Calu3 (cell line): ENCODE results near the gene GLIPR1L1. TPM values are rescaled to one million over a fixed set of nuclear protein-coding genes. Genes with fewer than 3 reads are reported as not detected.

ENCODE experiments used
- BruUV-seq: library from RNA; stranded (reverse); fragments of 400-500 nt; replicated peaks from 2 replicates; lab custom pipeline; 2021; lab: Mats Ljungman, UMichigan
- CTCF ChIA-PET: fragments of 300-600 bp; sonication (Branson Sonifier 250); formaldehyde crosslinking; loops from one replicate; lab custom pipeline; 2022; ENCODE audit warnings: antibody characterized with exemption; lab: Charles Lee
- DNase-seq: peaks from one replicate; pipeline ENCODE4 v3.0.0; 2022
- H3K27ac Mint-ChIP-seq: one replicate; pipeline ENCODE4 v1.8.0; 2022; ENCODE audit warnings: mixed read lengths; ENCODE audit not compliant: unreplicated experiment
- H3K27me3 Mint-ChIP-seq: one replicate; pipeline ENCODE4 v1.8.0; 2022; ENCODE audit warnings: mixed read lengths; ENCODE audit not compliant: unreplicated experiment
- H3K36me3 Mint-ChIP-seq: one replicate; pipeline ENCODE4 v1.8.0; 2022; ENCODE audit warnings: mild to moderate bottlenecking, moderate library complexity, mixed read lengths; ENCODE audit not compliant: insufficient read depth, unreplicated experiment
- H3K4me1 Mint-ChIP-seq: one replicate; pipeline ENCODE4 v1.8.0; 2022; ENCODE audit warnings: mild to moderate bottlenecking, low read depth, mixed read lengths; ENCODE audit not compliant: unreplicated experiment
- H3K4me3 Mint-ChIP-seq: one replicate; pipeline ENCODE4 v1.8.0; 2022; ENCODE audit warnings: mild to moderate bottlenecking, low read depth, moderate library complexity, mixed read lengths; ENCODE audit not compliant: unreplicated experiment
- H3K9me3 Mint-ChIP-seq: one replicate; pipeline ENCODE4 v1.8.0; 2022; ENCODE audit warnings: low read depth, mixed read lengths; ENCODE audit not compliant: unreplicated experiment
- intact Hi-C: fragments of 100-400 bp; cut with micrococcal nuclease; formaldehyde crosslinking; loops from one replicate; pipeline ENCODE4 v1.10.0; 2022; ENCODE audit not compliant: unreplicated experiment
- total RNA-seq: library from RNA; stranded (reverse); gene quantifications from 2 replicates; pipeline ENCODE4 v1.2.3, GENCODE V29; 2022
- TF ChIP-seq, protein P1 (sequence below): fragments of 200-600 bp; IDR thresholded peaks from one replicate; pipeline ENCODE4 v1.8.0; 2022; ENCODE audit warnings: antibody characterized with exemption; ENCODE audit not compliant: unreplicated experiment

The GLIPR1L1 gene
- total RNA-seq, 1 experiment from 2014 or later: not detected

DNA sequence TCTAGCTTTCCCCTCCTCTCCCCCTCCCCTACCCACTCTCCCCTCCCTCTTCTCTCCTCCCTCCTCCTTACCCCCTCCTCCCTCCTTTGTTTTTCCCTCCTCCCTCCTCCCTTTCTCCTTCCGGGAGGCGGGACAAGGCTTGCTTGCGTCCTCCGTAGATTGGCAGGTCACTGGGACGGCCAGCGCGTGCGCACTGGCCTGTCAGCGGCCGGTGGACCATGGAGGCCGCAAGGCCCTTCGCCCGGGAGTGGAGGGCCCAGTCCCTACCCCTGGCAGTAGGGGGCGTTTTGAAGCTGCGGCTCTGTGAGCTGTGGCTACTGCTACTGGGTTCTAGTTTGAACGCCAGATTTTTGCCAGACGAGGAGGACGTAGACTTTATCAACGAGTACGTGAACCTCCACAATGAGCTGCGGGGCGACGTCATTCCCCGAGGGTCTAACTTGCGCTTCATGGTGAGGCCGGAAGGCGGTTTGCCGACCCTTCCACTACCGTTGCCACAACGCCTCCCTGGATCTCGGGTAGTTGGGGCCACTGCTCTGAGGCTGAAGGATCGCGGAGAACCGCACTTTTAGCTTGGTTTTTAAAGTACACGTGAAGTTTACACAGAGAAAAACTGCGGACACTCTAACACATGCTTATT lies 56.5 kb downstream of the GLIPR1L1 start, which contains the start of gene GLIPR1L2:
Gene GLIPR1L2 (plus strand): TSS at position 191 of the 640 bp plus-strand sequence. CDS start 28 bp downstream, at position 219.
- Mint-ChIP-seq H3K27me3 (no peaks in the 10 kb centered on the region), H3K27ac (peak within 1 kb of the TSS; percentile 94), H3K9me3 (peaks cover 4% of the 10 kb centered on the region), H3K36me3 (peaks cover 19% of the 10 kb centered on the region), H3K4me1 (peaks cover 36% of the 10 kb centered on the region), H3K4me3 (peak within 1 kb of the TSS; percentile 89)
- peak; percentile 99 for DNase-seq
- BruUV-seq: TSS peak; percentile 91
- intact Hi-C loops: loop anchor here (1.0 to 2.0 kb wide), 4 partner anchors 56 to 114 kb away; partner anchors contain the start of genes GLIPR1 and GLIPR1L1
- CTCF ChIA-PET: interaction anchor here (0.7 to 2.8 kb wide), 21 partner anchors 26 to 1138 kb away, joined by 3 to 36 read pairs (median 4); partner anchors contain the start of genes BBS10, GLIPR1, GLIPR1L1 and KRR1
- TF ChIP-seq, protein P1, sequence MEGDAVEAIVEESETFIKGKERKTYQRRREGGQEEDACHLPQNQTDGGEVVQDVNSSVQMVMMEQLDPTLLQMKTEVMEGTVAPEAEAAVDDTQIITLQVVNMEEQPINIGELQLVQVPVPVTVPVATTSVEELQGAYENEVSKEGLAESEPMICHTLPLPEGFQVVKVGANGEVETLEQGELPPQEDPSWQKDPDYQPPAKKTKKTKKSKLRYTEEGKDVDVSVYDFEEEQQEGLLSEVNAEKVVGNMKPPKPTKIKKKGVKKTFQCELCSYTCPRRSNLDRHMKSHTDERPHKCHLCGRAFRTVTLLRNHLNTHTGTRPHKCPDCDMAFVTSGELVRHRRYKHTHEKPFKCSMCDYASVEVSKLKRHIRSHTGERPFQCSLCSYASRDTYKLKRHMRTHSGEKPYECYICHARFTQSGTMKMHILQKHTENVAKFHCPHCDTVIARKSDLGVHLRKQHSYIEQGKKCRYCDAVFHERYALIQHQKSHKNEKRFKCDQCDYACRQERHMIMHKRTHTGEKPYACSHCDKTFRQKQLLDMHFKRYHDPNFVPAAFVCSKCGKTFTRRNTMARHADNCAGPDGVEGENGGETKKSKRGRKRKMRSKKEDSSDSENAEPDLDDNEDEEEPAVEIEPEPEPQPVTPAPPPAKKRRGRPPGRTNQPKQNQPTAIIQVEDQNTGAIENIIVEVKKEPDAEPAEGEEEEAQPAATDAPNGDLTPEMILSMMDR: peak; percentile 89

DNA sequence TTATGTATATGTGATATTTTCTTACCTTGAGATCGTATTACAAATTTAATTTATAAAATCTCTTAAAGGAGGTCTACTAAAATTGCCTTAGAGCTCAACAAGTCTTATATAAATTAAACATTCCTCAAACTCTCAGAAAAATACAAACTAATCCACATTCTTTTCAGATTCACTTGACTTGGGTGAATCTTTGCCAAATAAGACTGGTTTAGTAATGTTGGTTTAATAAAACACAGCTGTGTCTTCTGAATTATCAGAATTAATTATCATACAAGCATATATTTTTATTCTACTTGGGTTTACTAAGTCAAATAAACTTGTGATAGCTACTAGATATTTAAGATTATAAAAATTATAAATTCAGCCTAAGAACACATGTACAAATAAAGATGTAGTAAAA lies 69.8 kb downstream of the GLIPR1L1 start:
- no TSS peak for BruUV-seq
- no peak overlapping the region for H3K4me3 Mint-ChIP-seq
- H3K4me1 Mint-ChIP-seq: no peaks in the 10 kb centered on the region
- H3K36me3 Mint-ChIP-seq: no peaks in the 10 kb centered on the region
- H3K9me3 Mint-ChIP-seq: no peaks in the 10 kb centered on the region
- CTCF ChIA-PET: no interaction called here
- no peak overlapping the region for H3K27ac Mint-ChIP-seq
- intact Hi-C loops: no loop called here
- no peaks in the 10 kb centered on the region for H3K27me3 Mint-ChIP-seq
- TF ChIP-seq, protein P1: no peak
- no peak for DNase-seq

DNA sequence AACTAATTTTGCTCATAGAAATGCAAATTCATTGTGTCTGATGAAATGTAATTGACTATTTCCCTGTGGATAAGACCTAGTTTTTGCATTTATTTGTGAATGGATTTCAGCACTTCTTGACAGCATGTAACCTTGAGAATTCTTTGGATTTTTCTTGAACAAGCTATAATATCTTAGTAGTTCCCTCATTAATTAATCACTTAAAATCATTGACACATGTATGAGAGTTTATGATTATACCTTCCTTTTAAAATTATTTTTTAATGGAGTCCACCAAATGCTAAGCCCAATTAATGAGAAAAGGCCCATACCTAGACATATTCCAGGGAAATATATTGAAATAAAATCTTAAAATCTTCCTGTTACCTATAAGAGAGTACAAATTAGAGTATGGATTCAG lies 73.2 kb downstream of the GLIPR1L1 start:
- DNase-seq: no peak
- intact Hi-C loops: no loop called here
- no peaks in the 10 kb centered on the region for H3K4me1 Mint-ChIP-seq
- no peaks in the 10 kb centered on the region for H3K36me3 Mint-ChIP-seq
- CTCF ChIA-PET: no interaction called here
- no peak overlapping the region for H3K27ac Mint-ChIP-seq
- no peaks in the 10 kb centered on the region for H3K27me3 Mint-ChIP-seq
- TF ChIP-seq, protein P1: no peak
- H3K4me3 Mint-ChIP-seq: no peak overlapping the region
- BruUV-seq: no TSS peak
- no peaks in the 10 kb centered on the region for H3K9me3 Mint-ChIP-seq

DNA sequence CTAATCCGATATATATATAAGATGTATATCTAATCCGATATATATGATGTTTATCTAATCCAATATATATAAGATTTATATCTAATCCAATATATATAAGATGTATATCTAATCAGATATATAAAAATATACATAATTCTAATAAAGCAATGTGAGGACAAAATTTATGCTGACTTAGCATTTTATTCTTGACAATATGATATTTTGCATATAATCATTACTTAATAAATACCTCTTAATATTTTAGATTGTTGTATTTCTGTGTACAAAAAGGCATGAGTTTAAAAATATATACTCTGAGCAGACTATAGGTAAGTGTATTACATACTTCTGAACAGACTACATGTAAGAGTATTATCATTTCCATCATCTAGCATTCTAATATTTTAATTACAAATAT lies 75.4 kb downstream of the GLIPR1L1 start:
- BruUV-seq: no TSS peak
- Mint-ChIP-seq H3K27ac (no peak overlapping the region), H3K4me3 (no peak overlapping the region), H3K27me3 (no peaks in the 10 kb centered on the region), H3K4me1 (no peaks in the 10 kb centered on the region), H3K9me3 (no peaks in the 10 kb centered on the region), H3K36me3 (no peaks in the 10 kb centered on the region)
- TF ChIP-seq, protein P1: no peak
- intact Hi-C loops: no loop called here
- DNase-seq: no peak
- CTCF ChIA-PET: no interaction called here
